ENCODE data around the gene PPARG. TPM values are rescaled to one million over a fixed set of nuclear protein-coding genes. Genes with fewer than 3 reads are reported as not detected.
A peak's percentile ranks its signal among the peaks of the same experiment; 100 is the strongest.

PPARG gene
- total RNA-seq, 2 donors from 2014 or later = 5.4 to 44.2 TPM

GRCh38 chr3:12303993-12304392, 15.1 kb downstream of the PPARG start:
- DNase-seq = peak in 1 of 4 donors; percentile 43
- no peaks in the 10 kb centered on the region for H3K9me3 ChIP-seq
- H3K4me1 ChIP-seq = no peaks in the 10 kb centered on the region
- no peak overlapping the region for H3K27ac ChIP-seq
- intact Hi-C loops (cut with DNase I) = no loop called here
- 56 to 69% methylated on average over 6 of the region's 6 CpGs for WGBS, 2 donors
- no peaks in the 10 kb centered on the region for H3K27me3 ChIP-seq
- no peaks in the 10 kb centered on the region for H3K36me3 ChIP-seq (replicated peaks in 1 of 2; ENCODE audit: insufficient read depth in 1 of 2, low read depth in 2 of 2)
- no peak overlapping the region for H3K4me3 ChIP-seq
- no peak for TF ChIP-seq CTCF (IDR thresholded peaks at IDR 0.05)
- no peak for TF ChIP-seq POLR2A (IDR thresholded peaks at IDR 0.05)
- no peak for ATAC-seq

GRCh38 chr3:12307136-12307535, 18.3 kb downstream of the PPARG start:
- WGBS, 2 donors = 69 to 78% methylated on average over 2 of the region's 2 CpGs
- Histone ChIP-seq H3K4me3 (no peak overlapping the region), H3K4me1 (no peaks in the 10 kb centered on the region), H3K9me3 (no peaks in the 10 kb centered on the region), H3K27ac (no peak overlapping the region), H3K27me3 (no peaks in the 10 kb centered on the region), H3K36me3 (replicated peaks in 1 of 2; ENCODE audit: insufficient read depth in 1 of 2, low read depth in 2 of 2) (no peaks in the 10 kb centered on the region)
- ATAC-seq = no peak
- DNase-seq = no peak
- intact Hi-C loops (cut with DNase I) = no loop called here
- no peak for TF ChIP-seq CTCF (IDR thresholded peaks at IDR 0.05)
- no peak for TF ChIP-seq POLR2A (IDR thresholded peaks at IDR 0.05)

GRCh38 chr3:12308517-12308916, 19.6 kb downstream of the PPARG start:
- intact Hi-C loops (cut with DNase I) = no loop called here
- Histone ChIP-seq H3K4me3 (no peak overlapping the region), H3K36me3 (replicated peaks in 1 of 2; ENCODE audit: insufficient read depth in 1 of 2, low read depth in 2 of 2) (no peaks in the 10 kb centered on the region), H3K27ac (no peak overlapping the region), H3K9me3 (no peaks in the 10 kb centered on the region), H3K27me3 (no peaks in the 10 kb centered on the region), H3K4me1 (no peaks in the 10 kb centered on the region)
- TF ChIP-seq POLR2A (IDR thresholded peaks at IDR 0.05) = no peak
- TF ChIP-seq CTCF (IDR thresholded peaks at IDR 0.05) = no peak
- ATAC-seq (no peak), DNase-seq (no peak)

GRCh38 chr3:12309716-12310115, 20.8 kb downstream of the PPARG start:
- TF ChIP-seq CTCF (IDR thresholded peaks at IDR 0.05) = no peak
- TF ChIP-seq POLR2A (IDR thresholded peaks at IDR 0.05) = no peak
- H3K4me3 ChIP-seq = no peak overlapping the region
- WGBS, 2 donors = 56 to 68% methylated on average over 4 of the region's 4 CpGs
- H3K27me3 ChIP-seq = no peaks in the 10 kb centered on the region
- intact Hi-C loops (cut with DNase I) = no loop called here
- no peaks in the 10 kb centered on the region for H3K9me3 ChIP-seq
- ATAC-seq (no peak), DNase-seq (no peak)
- no peaks in the 10 kb centered on the region for H3K4me1 ChIP-seq
- no peaks in the 10 kb centered on the region for H3K36me3 ChIP-seq (replicated peaks in 1 of 2; ENCODE audit: insufficient read depth in 1 of 2, low read depth in 2 of 2)
- no peak overlapping the region for H3K27ac ChIP-seq

- no peak for DNase-seq
- intact Hi-C loops (cut with DNase I) = no loop called here
- no peaks in the 10 kb centered on the region for H3K27me3 ChIP-seq
- no peaks in the 10 kb centered on the region for H3K9me3 ChIP-seq
- H3K36me3 ChIP-seq (replicated peaks in 1 of 2; ENCODE audit: insufficient read depth in 1 of 2, low read depth in 2 of 2) = no peaks in the 10 kb centered on the region
- WGBS, 2 donors = 93 to 100% methylated on average over 1 of the region's 1 CpG
- ATAC-seq = no peak
- TF ChIP-seq CTCF (IDR thresholded peaks at IDR 0.05) = no peak
- TF ChIP-seq POLR2A (IDR thresholded peaks at IDR 0.05) = no peak
- no peak overlapping the region for H3K4me3 ChIP-seq
- no peak overlapping the region for H3K27ac ChIP-seq
- H3K4me1 ChIP-seq = no peaks in the 10 kb centered on the region
These were observed 23.1 kb downstream of the PPARG start for GRCh38 chr3:12312010-12312409.

All from body of pancreas (tissue), 4 donors.